Measurements from ENCODE around the gene ADORA1.

The ADORA1 gene

GRCh38 chr1:203096566-203096965 is 31.0 kb upstream of the ADORA1 start:
- Histone ChIP-seq H4K20me1 (ENCODE audit: low read depth, low read length) (no peaks in the 10 kb centered on the region), H3K36me3 (ENCODE audit: low read length) (no peaks in the 10 kb centered on the region), H3K79me2 (ENCODE audit: insufficient read depth, low read length) (no peaks in the 10 kb centered on the region), H3F3A (ENCODE audit: insufficient read depth) (no peaks in the 10 kb centered on the region), H3K9ac (ENCODE audit: low read length) (no peak overlapping the region), H3K9me2 (replicated peaks; ENCODE audit: insufficient read depth, low read length) (no peaks in the 10 kb centered on the region), H2AFZ (ENCODE audit: low read depth, low read length, severe bottlenecking) (no peak overlapping the region), H3K4me3 (ENCODE audit: insufficient read depth, low read length, poor library complexity, severe bottlenecking) (no peak overlapping the region), H3K9me3 (ENCODE audit: insufficient read depth, low read length) (0 out of 2 replicates have a peak, but pooled peaks cover 8% of the 10 kb centered on the region), H3K27ac (ENCODE audit: low read depth, low read length) (no peak overlapping the region), H3K27me3 (ENCODE audit: low read length) (no peaks in the 10 kb centered on the region), H3K4me2 (ENCODE audit: low read depth, low read length, poor library complexity, severe bottlenecking) (no peak overlapping the region)
- TF ChIP-seq CTCF (IDR thresholded peaks at IDR 0.05; ENCODE audit: insufficient read depth, low read length, poor library complexity, severe bottlenecking) (no peak), EZH2phosphoT487 (conservative IDR thresholded peaks at IDR 0.05; ENCODE audit: low read length) (no peak)

- H3F3A ChIP-seq (ENCODE audit: insufficient read depth): no peaks in the 10 kb centered on the region
- H3K9me3 ChIP-seq (ENCODE audit: insufficient read depth, low read length): 0 out of 2 replicates have a peak, but pooled peaks cover 8% of the 10 kb centered on the region
- no peak for TF ChIP-seq EZH2phosphoT487 (conservative IDR thresholded peaks at IDR 0.05; ENCODE audit: low read length)
- no peaks in the 10 kb centered on the region for H3K79me2 ChIP-seq (ENCODE audit: insufficient read depth, low read length)
- H3K27ac ChIP-seq (ENCODE audit: low read depth, low read length): no peak overlapping the region
- no peak overlapping the region for H3K4me3 ChIP-seq (ENCODE audit: insufficient read depth, low read length, poor library complexity, severe bottlenecking)
- H2AFZ ChIP-seq (ENCODE audit: low read depth, low read length, severe bottlenecking): no peak overlapping the region
- H3K27me3 ChIP-seq (ENCODE audit: low read length): no peaks in the 10 kb centered on the region
- no peaks in the 10 kb centered on the region for H3K9me2 ChIP-seq (replicated peaks; ENCODE audit: insufficient read depth, low read length)
- no peak overlapping the region for H3K9ac ChIP-seq (ENCODE audit: low read length)
- H3K36me3 ChIP-seq (ENCODE audit: low read length): no peaks in the 10 kb centered on the region
- H3K4me2 ChIP-seq (ENCODE audit: low read depth, low read length, poor library complexity, severe bottlenecking): no peak overlapping the region
- no peaks in the 10 kb centered on the region for H4K20me1 ChIP-seq (ENCODE audit: low read depth, low read length)
Observed at GRCh38 chr1:203097001-203097400, 30.5 kb upstream of the ADORA1 start.

- Histone ChIP-seq H3K9me2 (replicated peaks; ENCODE audit: insufficient read depth, low read length) (no peaks in the 10 kb centered on the region), H3F3A (ENCODE audit: insufficient read depth) (no peaks in the 10 kb centered on the region), H2AFZ (ENCODE audit: low read depth, low read length, severe bottlenecking) (no peak overlapping the region), H3K27ac (ENCODE audit: low read depth, low read length) (no peak overlapping the region), H3K4me3 (ENCODE audit: insufficient read depth, low read length, poor library complexity, severe bottlenecking) (no peak overlapping the region), H3K27me3 (ENCODE audit: low read length) (no peaks in the 10 kb centered on the region), H3K9ac (ENCODE audit: low read length) (no peak overlapping the region), H3K9me3 (ENCODE audit: insufficient read depth, low read length) (0 out of 2 replicates have a peak, but pooled peaks cover 8% of the 10 kb centered on the region), H3K79me2 (ENCODE audit: insufficient read depth, low read length) (no peaks in the 10 kb centered on the region), H3K36me3 (ENCODE audit: low read length) (no peaks in the 10 kb centered on the region), H4K20me1 (ENCODE audit: low read depth, low read length) (no peaks in the 10 kb centered on the region), H3K4me2 (ENCODE audit: low read depth, low read length, poor library complexity, severe bottlenecking) (no peak overlapping the region)
- no peak for TF ChIP-seq CTCF (IDR thresholded peaks at IDR 0.05; ENCODE audit: insufficient read depth, low read length, poor library complexity, severe bottlenecking)
- no peak for TF ChIP-seq EZH2phosphoT487 (conservative IDR thresholded peaks at IDR 0.05; ENCODE audit: low read length)
Observed at GRCh38 chr1:203098445-203098844, 29.1 kb upstream of the ADORA1 start.

- Histone ChIP-seq H3K9me3 (ENCODE audit: insufficient read depth, low read length) (0 out of 2 replicates have a peak, but pooled peaks cover 8% of the 10 kb centered on the region), H3K9ac (ENCODE audit: low read length) (no peak overlapping the region), H3K27ac (ENCODE audit: low read depth, low read length) (no peak overlapping the region), H2AFZ (ENCODE audit: low read depth, low read length, severe bottlenecking) (no peak overlapping the region), H4K20me1 (ENCODE audit: low read depth, low read length) (no peaks in the 10 kb centered on the region), H3K4me3 (ENCODE audit: insufficient read depth, low read length, poor library complexity, severe bottlenecking) (no peak overlapping the region), H3F3A (ENCODE audit: insufficient read depth) (no peaks in the 10 kb centered on the region), H3K79me2 (ENCODE audit: insufficient read depth, low read length) (no peaks in the 10 kb centered on the region), H3K36me3 (ENCODE audit: low read length) (no peaks in the 10 kb centered on the region), H3K4me2 (ENCODE audit: low read depth, low read length, poor library complexity, severe bottlenecking) (no peak overlapping the region), H3K9me2 (replicated peaks; ENCODE audit: insufficient read depth, low read length) (no peaks in the 10 kb centered on the region), H3K27me3 (ENCODE audit: low read length) (no peaks in the 10 kb centered on the region)
- TF ChIP-seq EZH2phosphoT487 (conservative IDR thresholded peaks at IDR 0.05; ENCODE audit: low read length): no peak
Observed at GRCh38 chr1:203098914-203099520, 28.5 kb upstream of the ADORA1 start.

Data from SU-DHL-6 (cell line).